A673 (cell line): ENCODE data around the gene BTBD19. TPM values are rescaled to one million over a fixed set of nuclear protein-coding genes. Genes with fewer than 3 reads are reported as not detected.

ENCODE experiments used
- BruUV-seq: library from RNA; stranded (reverse); fragments of 400-500 nt; replicated peaks from 2 replicates; lab custom pipeline; 2021; lab: Mats Ljungman, UMichigan
- CTCF ChIA-PET: fragments of 300-600 bp; sonication (Branson Sonifier 250); formaldehyde crosslinking; loops from one replicate; lab custom pipeline; 2022; ENCODE audit warnings: antibody characterized with exemption; lab: Charles Lee
- POLR2A ChIA-PET: fragments of 300-600 bp; sonication (Branson Sonifier 250); formaldehyde crosslinking; loops from one replicate; lab custom pipeline; 2022; ENCODE audit warnings: antibody characterized with exemption; ENCODE audit not compliant: low non-redundant PET; lab: Charles Lee
- DNase-seq: peaks from one replicate; pipeline ENCODE4 v3.0.0-alpha.2; 2015; ENCODE audit warnings: low spot score
- H3K27ac ChIP-seq: fragments of 200-600 bp; sonication (generic); 2 replicates; pipeline ENCODE4 v1.5.1; 2016; ENCODE audit warnings: mixed run types, low read depth, mild to moderate bottlenecking, mixed read lengths, antibody characterized with exemption, low read length; ENCODE audit not compliant: poor library complexity, severe bottlenecking
- H3K27me3 ChIP-seq: fragments of 200-600 bp; sonication (generic); replicated peaks from 2 replicates; pipeline ENCODE4 v1.6.1; 2017; ENCODE audit warnings: mixed run types, low read depth, mild to moderate bottlenecking, mixed read lengths, antibody characterized with exemption, low read length; ENCODE audit not compliant: insufficient read depth, poor library complexity
- H3K36me3 ChIP-seq: fragments of 200-600 bp; sonication (generic); 2 replicates; pipeline ENCODE4 v1.6.1; 2016; ENCODE audit warnings: mixed run types, mild to moderate bottlenecking, mixed read lengths, antibody characterized with exemption, low read length; ENCODE audit not compliant: insufficient read depth, poor library complexity, severe bottlenecking
- H3K4me1 ChIP-seq: fragments of 200-600 bp; sonication (generic); 2 replicates; pipeline ENCODE4 v1.6.1; 2017; ENCODE audit warnings: mixed run types, mild to moderate bottlenecking, mixed read lengths, antibody characterized with exemption, low read length; ENCODE audit not compliant: insufficient read depth, poor library complexity, severe bottlenecking
- H3K4me3 ChIP-seq: fragments of 200-600 bp; sonication (generic); 2 replicates; pipeline ENCODE4 v1.5.1; 2016; ENCODE audit warnings: low read depth, mixed run types, mild to moderate bottlenecking, mixed read lengths, low read length; ENCODE audit not compliant: poor library complexity, severe bottlenecking
- H3K9me3 ChIP-seq: fragments of 200-600 bp; sonication (generic); 2 replicates; pipeline ENCODE4 v1.6.1; 2016; ENCODE audit warnings: mixed run types, low read depth, mild to moderate bottlenecking, mixed read lengths, antibody characterized with exemption, low read length; ENCODE audit not compliant: poor library complexity, severe bottlenecking
- CTCF ChIP-seq: fragments of 300-800, 200-600 bp; sonication (generic); conservative IDR thresholded peaks from 2 replicates; pipeline ENCODE4 v1.5.1; 2017; ENCODE audit warnings: low read depth, mild to moderate bottlenecking, antibody characterized with exemption, low read length, moderate library complexity, mixed read lengths
- EZH2 ChIP-seq: fragments of 200-600 bp; sonication (generic); IDR thresholded peaks from 2 replicates; pipeline ENCODE4 v1.6.1; 2017; ENCODE audit warnings: borderline replicate concordance, low read depth, mild to moderate bottlenecking, mixed read lengths, antibody characterized with exemption, low read length; ENCODE audit not compliant: poor library complexity, severe bottlenecking
- intact Hi-C: fragments of 100-400 bp; cut with micrococcal nuclease; formaldehyde crosslinking; loops from one replicate; pipeline ENCODE4 v1.10.0; 2022; ENCODE audit not compliant: unreplicated experiment
- total RNA-seq: library from RNA; stranded (reverse); gene quantifications from 2 replicates; pipeline ENCODE4 v1.2.3, GENCODE V29; 2021

BTBD19 gene
- total RNA-seq, 1 experiment from 2014 or later, result 10.3 TPM

- ChIA-PET POLR2A (interaction anchor here (2.3 kb wide), 1 partner anchor 9 kb away, joined by 18 read pairs; the partner anchor contains the start of genes BTBD19 and DYNLT4), CTCF (interaction anchor here (1.2 kb wide), 1 partner anchor 17 kb away, joined by 3 read pairs; the partner anchor contains the start of gene PLK3)
- H3K27me3 ChIP-seq, result no peaks in the 10 kb centered on the region
- H3K4me1 ChIP-seq, result peaks cover 6% of the 10 kb centered on the region
- intact Hi-C loops, result no loop called here
- no peak overlapping the region for H3K27ac ChIP-seq
- no peaks in the 10 kb centered on the region for H3K36me3 ChIP-seq
- H3K9me3 ChIP-seq, result no peaks in the 10 kb centered on the region
- no peak for DNase-seq
- TF ChIP-seq EZH2 (no peak), CTCF (no peak)
- BruUV-seq, result no TSS peak
- no peak overlapping the region for H3K4me3 ChIP-seq
These were observed 9.0 kb downstream of the BTBD19 start for GRCh38 chr1:44817307-44817706.

GRCh38 chr1:44817771-44818495 is 9.6 kb downstream of the BTBD19 start:
- Histone ChIP-seq H3K4me3 (no peak overlapping the region), H3K27ac (no peak overlapping the region), H3K9me3 (no peaks in the 10 kb centered on the region), H3K36me3 (no peaks in the 10 kb centered on the region), H3K27me3 (no peaks in the 10 kb centered on the region), H3K4me1 (peaks cover 6% of the 10 kb centered on the region)
- no TSS peak for BruUV-seq
- POLR2A ChIA-PET, result interaction anchor here (2.3 kb wide), 1 partner anchor 10 kb away, joined by 18 read pairs; the partner anchor contains the start of genes BTBD19 and DYNLT4
- intact Hi-C loops, result loop anchor here (2.0 kb wide), 1 partner anchor 87 kb away; the partner anchor contains the start of gene RNU5D-1
- CTCF ChIA-PET, result interaction anchor here (1.2 kb wide), 1 partner anchor 18 kb away, joined by 3 read pairs; the partner anchor contains the start of gene PLK3
- no peak for TF ChIP-seq CTCF
- TF ChIP-seq EZH2, result no peak
- DNase-seq, result no peak

GRCh38 chr1:44819196-44819607 is 10.9 kb downstream of the BTBD19 start:
- Histone ChIP-seq H3K4me1 (peaks cover 6% of the 10 kb centered on the region), H3K27me3 (no peaks in the 10 kb centered on the region), H3K36me3 (no peaks in the 10 kb centered on the region), H3K27ac (peak overlapping the region; percentile 98), H3K9me3 (no peaks in the 10 kb centered on the region), H3K4me3 (peak overlapping the region; percentile 48)
- BruUV-seq, result no TSS peak
- ChIA-PET CTCF (interaction anchor here (1.0 kb wide), 1 partner anchor 11 kb away, joined by 3 read pairs; the partner anchor contains the start of gene BTBD19), POLR2A (interaction anchor here (0.5 to 2.3 kb wide), 15 partner anchors 8 to 802 kb away, joined by 3 to 18 read pairs (median 5); partner anchors contain the start of genes BTBD19, DYNLT4, PLK3 and PTCH2)
- TF ChIP-seq EZH2 (no peak), CTCF (no peak)
- intact Hi-C loops, result loop anchor here (2.0 kb wide), 1 partner anchor 88 kb away; the partner anchor contains the start of gene RNU5D-1
- DNase-seq, result no peak
